GM12878 (cell line): Measurements from ENCODE around the gene HERC4. TPM values are rescaled to one million over a fixed set of nuclear protein-coding genes. Genes with fewer than 3 reads are reported as not detected.

Source experiments
- ATAC-seq: fragments of 200-7000 bp; cut with Tn5 transposase; 3 replicates; pipeline ENCODE4 v1.9.1; 2020; ENCODE audit warnings: mild to moderate bottlenecking, moderate library complexity
- BruUV-seq: library from RNA; stranded (reverse); fragments of 400-500 nt; replicated peaks from 2 replicates; lab custom pipeline; 2021; lab: Mats Ljungman, UMichigan
- CTCF ChIA-PET: fragments of 300-600 bp; sonication (Branson Sonifier 250); formaldehyde crosslinking; extraction: SDS; loops from one replicate; lab custom pipeline; 2021; ENCODE audit warnings: inconsistent platforms; lab: Yijun Ruan, JAX
- POLR2A ChIA-PET: fragments of 350-600 bp; formaldehyde crosslinking; extraction: SDS; loops from one replicate; lab custom pipeline; 2021; ENCODE audit warnings: inconsistent platforms; lab: Charles Lee
- RAD21 ChIA-PET: fragments of 300-600 bp; sonication (Branson Sonifier 250); formaldehyde crosslinking; loops from one replicate; lab custom pipeline; 2023; ENCODE audit warnings: antibody characterized with exemption; ENCODE audit not compliant: unreplicated experiment; lab: Charles Lee
- SMC1A ChIA-PET: fragments of 300-600 bp; sonication (Branson Sonifier 250); formaldehyde crosslinking; loops from one replicate; lab custom pipeline; 2023; ENCODE audit not compliant: unreplicated experiment, uncharacterized antibody; lab: Charles Lee
- DNase-seq: peaks from one replicate; pipeline ENCODE4 v3.0.0-alpha.2; 2011; ENCODE audit warnings: low read depth, low spot score
- FAIRE-seq: peaks from 3 replicates; lab custom pipeline; 2011; peaks lifted over from hg19 to GRCh38; lab: Jason Lieb, UNC
- H2AFZ ChIP-seq: 2 replicates; pipeline ENCODE4 v1.6.0; 2011; ENCODE audit warnings: low read depth, low read length, control low read depth; ENCODE audit not compliant: control insufficient read depth
- H3K27ac ChIP-seq: 2 replicates; pipeline ENCODE4 v1.5.1; 2011; ENCODE audit warnings: control low read depth; ENCODE audit not compliant: control insufficient read depth, insufficient read depth
- H3K27me3 ChIP-seq, 2 experiments: replicated peaks in 1 of 2; 2 replicates each; pipeline versions ENCODE4 v1.6.0 to v1.6.1; 2011; ENCODE audit warnings: low read length in 1 of 2; ENCODE audit not compliant: control insufficient read depth in 2 of 2, insufficient read depth in 2 of 2
- H3K36me3 ChIP-seq, 2 experiments: 2 replicates each; pipeline ENCODE4 v1.5.1; 2011; ENCODE audit warnings: low read length in 1 of 2; ENCODE audit not compliant: control insufficient read depth in 2 of 2, insufficient read depth in 2 of 2
- H3K4me1 ChIP-seq: 2 replicates; pipeline ENCODE4 v1.6.1; 2011; ENCODE audit warnings: mild to moderate bottlenecking, low read length, moderate library complexity, mixed read lengths; ENCODE audit not compliant: control insufficient read depth, insufficient read depth
- H3K4me2 ChIP-seq: 2 replicates; pipeline ENCODE4 v1.6.0; 2011; ENCODE audit warnings: control low read depth; ENCODE audit not compliant: control insufficient read depth, insufficient read depth
- H3K4me3 ChIP-seq: fragments of 200-600 bp; sonication (generic); 2 replicates; pipeline ENCODE4 v1.5.1; 2016
- H3K79me2 ChIP-seq: 2 replicates; pipeline ENCODE4 v1.6.0; 2011; ENCODE audit warnings: low read length; ENCODE audit not compliant: control insufficient read depth, insufficient read depth
- H3K9ac ChIP-seq: 2 replicates; pipeline ENCODE4 v1.8.0; 2011; ENCODE audit warnings: low read length, control low read depth, mixed read lengths; ENCODE audit not compliant: control insufficient read depth, insufficient read depth
- H3K9me3 ChIP-seq: replicated peaks from 3 replicates; pipeline ENCODE4 v1.5.1; 2011; ENCODE audit warnings: mild to moderate bottlenecking, low read length; ENCODE audit not compliant: control insufficient read depth, insufficient read depth
- H4K20me1 ChIP-seq: 2 replicates; pipeline ENCODE4 v1.6.0; 2011; ENCODE audit not compliant: control insufficient read depth, insufficient read depth
- BACH1 ChIP-seq: fragments of 450-650 bp; IDR thresholded peaks from 2 replicates; pipeline ENCODE4 v1.6.1; 2017; ENCODE audit warnings: mild to moderate bottlenecking, borderline replicate concordance
- BCL3 ChIP-seq: IDR thresholded peaks from 2 replicates; pipeline ENCODE4 v1.6.1; 2011; ENCODE audit warnings: borderline replicate concordance, low read depth, mild to moderate bottlenecking, moderate library complexity, low read length; ENCODE audit not compliant: insufficient read depth, poor library complexity, severe bottlenecking
- CBX3 ChIP-seq: fragments of 200-600 bp; sonication (generic); IDR thresholded peaks from 2 replicates; pipeline ENCODE4 v1.6.1; 2016; ENCODE audit warnings: low read depth, borderline replicate concordance
- CREM ChIP-seq: IDR thresholded peaks from 2 replicates; pipeline ENCODE4 v1.6.1; 2014; ENCODE audit warnings: antibody characterized with exemption, low read depth
- HCFC1 ChIP-seq: fragments of 150-350 bp; IDR thresholded peaks from 2 replicates; pipeline ENCODE4 v1.6.1; 2014; ENCODE audit warnings: low read length
- HDGF ChIP-seq: fragments of 450-650 bp; IDR thresholded peaks from 2 replicates; pipeline ENCODE4 v1.6.1; 2016; ENCODE audit warnings: antibody characterized with exemption
- IRF5 ChIP-seq: fragments of 450-650 bp; IDR thresholded peaks from 2 replicates; pipeline ENCODE4 v1.6.1; 2017; ENCODE audit warnings: borderline replicate concordance
- MTA2 ChIP-seq: fragments of 450-650 bp; IDR thresholded peaks from 2 replicates; pipeline ENCODE4 v1.6.1; 2016; ENCODE audit warnings: low read depth, mild to moderate bottlenecking, moderate library complexity
- MYC ChIP-seq: IDR thresholded peaks from 2 replicates; pipeline ENCODE4 v1.6.1; 2011; ENCODE audit warnings: mild to moderate bottlenecking, low read length, moderate library complexity, inconsistent platforms; ENCODE audit not compliant: insufficient read depth, insufficient replicate concordance, insufficient read length, severe bottlenecking
- POU2F2 ChIP-seq: IDR thresholded peaks from 3 replicates; pipeline ENCODE4 v1.6.1; 2011; ENCODE audit warnings: low read depth, mild to moderate bottlenecking, low read length, borderline replicate concordance
- RCOR1 ChIP-seq: conservative IDR thresholded peaks from 2 replicates; pipeline ENCODE4 v1.6.1; 2012; ENCODE audit warnings: low read depth, low read length, improper control_type of control experiment
- RUNX3 ChIP-seq: IDR thresholded peaks from 2 replicates; pipeline ENCODE4 v1.6.1; 2012; ENCODE audit warnings: low read length, inconsistent platforms
- SIN3A ChIP-seq: IDR thresholded peaks from 2 replicates; pipeline ENCODE4 v1.6.1; 2012; ENCODE audit warnings: low read depth, low read length, improper control_type of control experiment
- SKIL ChIP-seq: fragments of 450-650 bp; IDR thresholded peaks from 2 replicates; pipeline ENCODE4 v1.6.1; 2017; ENCODE audit warnings: mild to moderate bottlenecking, low read depth, inconsistent platforms; ENCODE audit not compliant: poor library complexity, severe bottlenecking
- SMC3 ChIP-seq: IDR thresholded peaks from 2 replicates; pipeline ENCODE4 v1.6.1; 2011; ENCODE audit warnings: low read length, improper control_type of control experiment, borderline replicate concordance
- STAT1 ChIP-seq: fragments of 450-650 bp; conservative IDR thresholded peaks from 2 replicates; pipeline ENCODE4 v1.6.1; 2014; ENCODE audit warnings: antibody characterized with exemption, mild to moderate bottlenecking
- SUPT20H ChIP-seq: IDR thresholded peaks from 2 replicates; pipeline ENCODE4 v1.6.1; 2011; ENCODE audit warnings: low read depth, mild to moderate bottlenecking, low read length, moderate library complexity, borderline replicate concordance; ENCODE audit not compliant: control insufficient read depth
- ZNF384 ChIP-seq: IDR thresholded peaks from 2 replicates; pipeline ENCODE4 v1.6.1; 2012; ENCODE audit warnings: low read depth, mild to moderate bottlenecking, low read length, improper control_type of control experiment, borderline replicate concordance
- WGBS: methylation state at CpG from one replicate; pipeline ENCODE4 v1.1.6; 2016; ENCODE audit warnings: low lambda C conversion rate; ENCODE audit not compliant: insufficient replicate concordance, insufficient coverage; ENCODE audit errors: missing lambda C conversion rate; 5-methylcytosine and 5-hydroxymethylcytosine counted together
- in situ Hi-C: fragments of 300-500 bp; cut with MboI; formaldehyde crosslinking; loops from 9 replicates; pipeline ENCODE4 v1.14.3; 2018; ENCODE audit warnings: mixed read lengths
- intact Hi-C: fragments of 100-400 bp; cut with micrococcal nuclease; formaldehyde crosslinking; loops from one replicate; pipeline ENCODE4 v1.14.2; 2022; ENCODE audit not compliant: unreplicated experiment
- polyA plus RNA-seq, 11 experiments: library from polyadenylated mRNA; depleted of rRNA in 4 of 11; unstranded in 6 of 11; stranded (reverse) in 5 of 11; fragments of >200 nt; fragmentation: Nextera tagmentation in 4 of 11; fragmentation: Illumina TruSeq in 1 of 11; extraction: Ambion mirVana in 4 of 11; extraction: Trizol in 1 of 11; gene quantifications; 1 replicate in 1 of 11; 2 replicates in 10 of 11; pipeline versions ENCODE4 v1.2.1 to v1.2.3, GENCODE V29; 2011 to 2016; ENCODE audit warnings: inconsistent platforms in 2 of 11, missing spikeins in 2 of 11, low read depth in 1 of 11
- total RNA-seq, 4 experiments: library from RNA; depleted of rRNA in 3 of 4; stranded (reverse); fragments of >200 nt in 3 of 4; fragmentation: Illumina TruSeq in 1 of 4; extraction: Trizol in 1 of 4; gene quantifications; 2 replicates each; pipeline versions ENCODE4 v1.2.1 to v1.2.3, GENCODE V29; 2013 to 2021

Gene HERC4
- total and polyA plus RNA-seq, 10 of the 15 experiments (the other 5 are each of a cell fraction or from before 2014, with no cell fraction given), result 9.7 to 36.8 (median 23.4) TPM

GRCh38 chr10:67935223-67935622 lies 139.9 kb downstream of the HERC4 start:
- CTCF ChIA-PET, result interaction anchor here (1.0 kb wide), 1 partner anchor 223 kb away, joined by 3 read pairs; no protein-coding TSS in a partner anchor
- no peak for FAIRE-seq

More at GRCh38 chr10:67935223-67935622, 139.9 kb downstream of the HERC4 start:
- ChIA-PET SMC1A (interaction anchor here (1.1 to 1.9 kb wide), 2 partner anchors 17 to 19 kb away, joined by 3 to 5 read pairs; no protein-coding TSS in a partner anchor), RAD21 (no interaction called here), POLR2A (no interaction called here)
- Histone ChIP-seq H3K4me2 (no peak overlapping the region), H3K79me2 (no peaks in the 10 kb centered on the region), H3K36me3 (peaks cover 0 to 4% of the 10 kb centered on the region in 2 experiments; a peak in 2 of 4 replicates), H3K9ac (no peak overlapping the region), H3K27ac (no peak overlapping the region), H2AFZ (no peak overlapping the region), H4K20me1 (no peaks in the 10 kb centered on the region), H3K27me3 (no peaks in the 10 kb centered on the region), H3K9me3 (no peaks in the 10 kb centered on the region), H3K4me1 (no peaks in the 10 kb centered on the region), H3K4me3 (no peak overlapping the region)
- no peak for DNase-seq
- 97% methylated on average over 9 of the region's 9 CpGs for WGBS
- no peak for TF ChIP-seq IRF5
- TF ChIP-seq BCL3, result no peak
- no peak for TF ChIP-seq SUPT20H
- no peak for TF ChIP-seq SMC3
- TF ChIP-seq STAT1, result no peak
- TF ChIP-seq RCOR1, result no peak
- TF ChIP-seq ZNF384, result no peak
- TF ChIP-seq CBX3, result no peak
- TF ChIP-seq MYC, result no peak
- no peak for TF ChIP-seq SIN3A
- TF ChIP-seq RUNX3, result no peak
- TF ChIP-seq BACH1, result no peak
- no peak for TF ChIP-seq HCFC1
- no peak for TF ChIP-seq SKIL
- TF ChIP-seq CREM, result no peak
- TF ChIP-seq MTA2, result no peak
- TF ChIP-seq HDGF, result no peak
- TF ChIP-seq POU2F2, result no peak
- no peak for ATAC-seq
- no TSS peak for BruUV-seq
- intact Hi-C loops (no loop called here), in situ Hi-C loops (no loop called here)
